Liver (tissue), 9 donors: ENCODE data around the gene PYGB. TPM values are rescaled to one million over a fixed set of nuclear protein-coding genes. Genes with fewer than 3 reads are reported as not detected.

Experiments
- DNase-seq: peaks from one replicate; pipeline ENCODE4 v3.0.0-alpha.2; 2017; ENCODE audit warnings: low spot score
- H3K27ac ChIP-seq, 2 donors: one replicate each; pipeline ENCODE4 v1.7.0; 2013; ENCODE audit warnings: inconsistent platforms in 2 of 2, low read length in 2 of 2, control low read depth in 1 of 2, low read depth in 1 of 2, mild to moderate bottlenecking in 1 of 2
- H3K27me3 ChIP-seq, 4 donors: one replicate each; pipeline versions ENCODE4 v1.6.1 to v1.7.0; 2013; ENCODE audit warnings: low read length in 3 of 4, inconsistent platforms in 1 of 4, mild to moderate bottlenecking in 1 of 4, moderate library complexity in 1 of 4; ENCODE audit not compliant: control insufficient read depth in 4 of 4, insufficient read depth in 4 of 4
- H3K36me3 ChIP-seq, 4 donors: one replicate each; pipeline versions ENCODE4 v1.6.1 to v1.7.0; 2013; ENCODE audit warnings: low read length in 3 of 4, mild to moderate bottlenecking in 3 of 4, low read depth in 1 of 4, moderate library complexity in 1 of 4; ENCODE audit not compliant: control insufficient read depth in 4 of 4, insufficient read depth in 3 of 4
- H3K4me1 ChIP-seq, 4 donors: one replicate each; pipeline versions ENCODE4 v1.6.1 to v1.7.0; 2013; ENCODE audit warnings: low read length in 3 of 4, mild to moderate bottlenecking in 3 of 4, moderate library complexity in 1 of 4; ENCODE audit not compliant: control insufficient read depth in 4 of 4, insufficient read depth in 4 of 4
- H3K4me3 ChIP-seq, 3 donors: one replicate each; pipeline versions ENCODE4 v1.6.1 to v1.7.0; 2013; ENCODE audit warnings: low read length in 3 of 3, control low read depth in 1 of 3, low read depth in 1 of 3, mild to moderate bottlenecking in 1 of 3
- H3K9ac ChIP-seq, 2 donors: one replicate each; pipeline ENCODE4 v1.7.0; 2013; ENCODE audit warnings: low read length in 2 of 2, mild to moderate bottlenecking in 2 of 2, moderate library complexity in 2 of 2, control low read depth in 1 of 2, low read depth in 1 of 2
- H3K9me3 ChIP-seq, 4 donors: one replicate each; pipeline versions ENCODE4 v1.6.1 to v1.7.0; 2013; ENCODE audit warnings: low read length in 3 of 4; ENCODE audit not compliant: control insufficient read depth in 4 of 4
- EGR1 ChIP-seq, 2 donors: IDR thresholded peaks; 2 replicates each; pipeline ENCODE4 v1.6.1; 2016 to 2018; ENCODE audit warnings: antibody characterized with exemption in 2 of 2, low read depth in 2 of 2
- FOXA1 ChIP-seq: IDR thresholded peaks from 2 replicates; pipeline ENCODE4 v1.6.1; 2016; ENCODE audit warnings: antibody characterized with exemption
- FOXA2 ChIP-seq: IDR thresholded peaks from 2 replicates; pipeline ENCODE4 v1.6.1; 2016; ENCODE audit warnings: antibody characterized with exemption
- GABPA ChIP-seq, 2 donors: IDR thresholded peaks in 1 of 2; conservative IDR thresholded peaks in 1 of 2; 2 replicates each; pipeline ENCODE4 v1.6.1; 2016; ENCODE audit warnings: antibody characterized with exemption in 2 of 2, mild to moderate bottlenecking in 1 of 2, moderate library complexity in 1 of 2
- HNF4A ChIP-seq, 2 donors: conservative IDR thresholded peaks; 2 replicates each; pipeline ENCODE4 v1.6.1; 2016; ENCODE audit warnings: antibody characterized with exemption in 2 of 2, mild to moderate bottlenecking in 2 of 2
- HNF4G ChIP-seq: IDR thresholded peaks from 2 replicates; pipeline ENCODE4 v1.6.1; 2016; ENCODE audit warnings: antibody characterized with exemption
- JUND ChIP-seq, 2 donors: IDR thresholded peaks; 2 replicates each; pipeline ENCODE4 v1.6.1; 2016; ENCODE audit warnings: antibody characterized with exemption in 2 of 2
- NR2F2 ChIP-seq: IDR thresholded peaks from 2 replicates; pipeline ENCODE4 v1.6.1; 2016; ENCODE audit warnings: antibody characterized with exemption
- RAD21 ChIP-seq, 2 donors: IDR thresholded peaks; 2 replicates each; pipeline ENCODE4 v1.6.1; 2016; ENCODE audit warnings: antibody characterized with exemption in 2 of 2, mild to moderate bottlenecking in 2 of 2
- RXRA ChIP-seq, 2 donors: IDR thresholded peaks; 2 replicates each; pipeline ENCODE4 v1.6.1; 2017 to 2018; ENCODE audit warnings: antibody characterized with exemption in 2 of 2, mild to moderate bottlenecking in 1 of 2
- SP1 ChIP-seq: IDR thresholded peaks from 2 replicates; pipeline ENCODE4 v1.6.1; 2018; ENCODE audit warnings: antibody characterized with exemption, mild to moderate bottlenecking
- TAF1 ChIP-seq: conservative IDR thresholded peaks from 2 replicates; pipeline ENCODE4 v1.6.1; 2016; ENCODE audit warnings: antibody characterized with exemption, mild to moderate bottlenecking
- YY1 ChIP-seq: IDR thresholded peaks from 2 replicates; pipeline ENCODE4 v1.6.1; 2016; ENCODE audit warnings: antibody characterized with exemption, mild to moderate bottlenecking
- WGBS: extraction: QIAGEN DNeasy Blood & Tissue Kit; methylation state at CpG from one replicate; pipeline ENCODE4 v1.1.7; 2013; 5-methylcytosine and 5-hydroxymethylcytosine counted together
- polyA plus RNA-seq, 2 donors: library from polyadenylated mRNA; stranded (reverse) in 1 of 2; unstranded in 1 of 2; fragments of 200-250 nt in 1 of 2; fragments of >200 nt in 1 of 2; fragmentation: Nextera tagmentation in 1 of 2; extraction: Ambion mirVana in 1 of 2; gene quantifications; one replicate each; pipeline versions ENCODE4 v1.2.1 to v1.2.3, GENCODE V29; 2013 to 2015
- total RNA-seq, 2 donors: library from RNA; depleted of rRNA; stranded (reverse); fragments of >200 nt; gene quantifications; one replicate each; pipeline ENCODE4 v1.2.3, GENCODE V29; 2014
- TF ChIP-seq, protein P1 (sequence below): fragments of 150-350 bp; IDR thresholded peaks from 2 replicates; pipeline ENCODE4 v1.5.1; 2017; ENCODE audit warnings: improper control_type of control experiment, low read depth, low read length; ENCODE audit not compliant: missing input control
- TF ChIP-seq, protein P2 (sequence below): IDR thresholded peaks from 2 replicates; pipeline ENCODE4 v1.6.1; 2016; ENCODE audit warnings: antibody characterized with exemption
- TF ChIP-seq, protein P3 (sequence below): IDR thresholded peaks from 2 replicates; pipeline ENCODE4 v1.6.1; 2016; ENCODE audit warnings: antibody characterized with exemption, mild to moderate bottlenecking
- TF ChIP-seq, protein P4 (sequence below): IDR thresholded peaks from 2 replicates; pipeline ENCODE4 v1.6.1; 2016; ENCODE audit warnings: antibody characterized with exemption
- donor health status: healthy.
- donor health status: healthy.
- donor health status: healthy.
- donor health status: healthy.
- donor health status: healthy.

PYGB gene
- total and polyA plus RNA-seq, 4 donors: 3.6 to 11.7 (median 9.8) TPM

DNA sequence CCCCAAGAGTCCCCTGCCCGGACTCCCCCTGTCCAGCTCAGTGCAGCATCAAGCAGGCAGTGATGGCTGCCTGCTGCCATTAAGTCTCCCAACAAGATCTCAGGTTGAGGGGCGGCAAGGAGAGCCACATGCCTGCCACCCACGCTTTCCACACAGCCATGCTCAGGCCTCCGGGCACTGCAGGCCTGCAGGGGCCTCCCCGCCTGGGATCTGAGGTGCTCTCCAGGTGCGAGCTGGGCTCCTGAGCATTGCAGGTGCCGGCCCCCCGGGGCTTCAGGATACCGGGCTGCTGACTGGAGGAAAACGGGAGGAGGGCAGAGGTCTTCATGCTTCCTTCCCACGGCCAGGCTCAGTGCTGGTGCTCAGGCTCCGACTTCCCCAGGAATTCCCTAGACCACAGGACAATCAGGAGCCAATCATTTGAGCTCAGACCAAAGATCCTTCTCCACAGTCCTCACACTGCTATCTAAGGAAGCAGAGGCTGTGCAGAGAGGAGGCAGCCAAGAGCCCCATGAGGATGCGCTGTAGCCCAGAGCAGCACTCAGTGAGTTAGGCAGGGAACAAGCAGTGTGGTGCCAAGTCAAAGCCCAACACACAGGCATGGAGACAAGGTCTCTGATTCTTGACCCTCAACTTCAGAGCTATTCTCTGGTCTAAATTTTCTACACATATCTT is 52.7 kb downstream of the PYGB start:
- 92% methylated on average over 13 of the region's 13 CpGs for WGBS
- no peak overlapping the region for H3K4me3 ChIP-seq
- TF ChIP-seq RAD21 (IDR thresholded peaks at IDR 0.05): no peak
- TF ChIP-seq HNF4A (conservative IDR thresholded peaks at IDR 0.05): no peak
- no peak for TF ChIP-seq GABPA (IDR thresholded peaks at IDR 0.05 in 1 of 2, conservative IDR thresholded peaks at IDR 0.05 in 1 of 2)
- TF ChIP-seq, protein P1, sequence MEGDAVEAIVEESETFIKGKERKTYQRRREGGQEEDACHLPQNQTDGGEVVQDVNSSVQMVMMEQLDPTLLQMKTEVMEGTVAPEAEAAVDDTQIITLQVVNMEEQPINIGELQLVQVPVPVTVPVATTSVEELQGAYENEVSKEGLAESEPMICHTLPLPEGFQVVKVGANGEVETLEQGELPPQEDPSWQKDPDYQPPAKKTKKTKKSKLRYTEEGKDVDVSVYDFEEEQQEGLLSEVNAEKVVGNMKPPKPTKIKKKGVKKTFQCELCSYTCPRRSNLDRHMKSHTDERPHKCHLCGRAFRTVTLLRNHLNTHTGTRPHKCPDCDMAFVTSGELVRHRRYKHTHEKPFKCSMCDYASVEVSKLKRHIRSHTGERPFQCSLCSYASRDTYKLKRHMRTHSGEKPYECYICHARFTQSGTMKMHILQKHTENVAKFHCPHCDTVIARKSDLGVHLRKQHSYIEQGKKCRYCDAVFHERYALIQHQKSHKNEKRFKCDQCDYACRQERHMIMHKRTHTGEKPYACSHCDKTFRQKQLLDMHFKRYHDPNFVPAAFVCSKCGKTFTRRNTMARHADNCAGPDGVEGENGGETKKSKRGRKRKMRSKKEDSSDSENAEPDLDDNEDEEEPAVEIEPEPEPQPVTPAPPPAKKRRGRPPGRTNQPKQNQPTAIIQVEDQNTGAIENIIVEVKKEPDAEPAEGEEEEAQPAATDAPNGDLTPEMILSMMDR: no peak
- TF ChIP-seq JUND (IDR thresholded peaks at IDR 0.05): no peak
- TF ChIP-seq FOXA2: no peak
- no peak for TF ChIP-seq HNF4G
- TF ChIP-seq, protein P2, sequence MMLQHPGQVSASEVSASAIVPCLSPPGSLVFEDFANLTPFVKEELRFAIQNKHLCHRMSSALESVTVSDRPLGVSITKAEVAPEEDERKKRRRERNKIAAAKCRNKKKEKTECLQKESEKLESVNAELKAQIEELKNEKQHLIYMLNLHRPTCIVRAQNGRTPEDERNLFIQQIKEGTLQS: no peak
- TF ChIP-seq, protein P3, sequence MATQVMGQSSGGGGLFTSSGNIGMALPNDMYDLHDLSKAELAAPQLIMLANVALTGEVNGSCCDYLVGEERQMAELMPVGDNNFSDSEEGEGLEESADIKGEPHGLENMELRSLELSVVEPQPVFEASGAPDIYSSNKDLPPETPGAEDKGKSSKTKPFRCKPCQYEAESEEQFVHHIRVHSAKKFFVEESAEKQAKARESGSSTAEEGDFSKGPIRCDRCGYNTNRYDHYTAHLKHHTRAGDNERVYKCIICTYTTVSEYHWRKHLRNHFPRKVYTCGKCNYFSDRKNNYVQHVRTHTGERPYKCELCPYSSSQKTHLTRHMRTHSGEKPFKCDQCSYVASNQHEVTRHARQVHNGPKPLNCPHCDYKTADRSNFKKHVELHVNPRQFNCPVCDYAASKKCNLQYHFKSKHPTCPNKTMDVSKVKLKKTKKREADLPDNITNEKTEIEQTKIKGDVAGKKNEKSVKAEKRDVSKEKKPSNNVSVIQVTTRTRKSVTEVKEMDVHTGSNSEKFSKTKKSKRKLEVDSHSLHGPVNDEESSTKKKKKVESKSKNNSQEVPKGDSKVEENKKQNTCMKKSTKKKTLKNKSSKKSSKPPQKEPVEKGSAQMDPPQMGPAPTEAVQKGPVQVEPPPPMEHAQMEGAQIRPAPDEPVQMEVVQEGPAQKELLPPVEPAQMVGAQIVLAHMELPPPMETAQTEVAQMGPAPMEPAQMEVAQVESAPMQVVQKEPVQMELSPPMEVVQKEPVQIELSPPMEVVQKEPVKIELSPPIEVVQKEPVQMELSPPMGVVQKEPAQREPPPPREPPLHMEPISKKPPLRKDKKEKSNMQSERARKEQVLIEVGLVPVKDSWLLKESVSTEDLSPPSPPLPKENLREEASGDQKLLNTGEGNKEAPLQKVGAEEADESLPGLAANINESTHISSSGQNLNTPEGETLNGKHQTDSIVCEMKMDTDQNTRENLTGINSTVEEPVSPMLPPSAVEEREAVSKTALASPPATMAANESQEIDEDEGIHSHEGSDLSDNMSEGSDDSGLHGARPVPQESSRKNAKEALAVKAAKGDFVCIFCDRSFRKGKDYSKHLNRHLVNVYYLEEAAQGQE: no peak
- no peak for TF ChIP-seq FOXA1
- TF ChIP-seq TAF1: no peak
- no peak for TF ChIP-seq NR2F2
- TF ChIP-seq, protein P4, sequence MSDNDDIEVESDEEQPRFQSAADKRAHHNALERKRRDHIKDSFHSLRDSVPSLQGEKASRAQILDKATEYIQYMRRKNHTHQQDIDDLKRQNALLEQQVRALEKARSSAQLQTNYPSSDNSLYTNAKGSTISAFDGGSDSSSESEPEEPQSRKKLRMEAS: no peak
- no peak for TF ChIP-seq YY1
- no peaks in the 10 kb centered on the region for H3K27me3 ChIP-seq
- no peak overlapping the region for H3K27ac ChIP-seq
- no peaks in the 10 kb centered on the region for H3K4me1 ChIP-seq
- no peak overlapping the region for H3K9ac ChIP-seq
- peaks cover 0 to 12% (median 5%) of the 10 kb centered on the region in 4 donors for H3K36me3 ChIP-seq
- no peak for DNase-seq
- no peaks in the 10 kb centered on the region for H3K9me3 ChIP-seq

DNA sequence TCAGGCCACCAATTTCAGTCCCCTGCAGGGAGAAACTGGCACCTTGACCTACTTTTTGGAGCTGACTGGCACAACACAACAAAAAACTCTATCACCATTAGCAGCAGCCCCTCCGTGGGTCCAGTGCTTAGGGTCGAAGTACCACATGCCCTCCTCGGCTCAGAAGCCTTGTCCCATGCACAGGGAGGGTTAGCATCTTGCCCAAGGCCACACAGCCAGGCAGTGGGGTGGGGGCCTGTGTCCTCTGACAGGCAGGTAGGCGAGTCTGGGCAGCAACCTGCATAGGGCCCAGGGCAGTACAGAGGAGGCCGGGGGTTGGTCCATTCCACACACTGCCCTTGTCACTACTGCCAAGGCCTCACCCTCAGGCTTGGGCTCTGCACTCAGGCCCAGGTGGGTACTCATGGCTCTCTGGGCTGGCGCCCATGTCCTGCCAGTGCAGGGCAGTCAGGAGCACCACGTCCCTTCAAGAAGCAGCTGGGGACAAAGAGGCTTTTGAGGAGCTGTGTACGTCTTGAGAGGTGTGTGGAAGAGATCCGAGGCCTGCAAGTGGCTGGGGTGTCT is 53.6 kb downstream of the PYGB start:
- Histone ChIP-seq H3K4me1 (no peaks in the 10 kb centered on the region), H3K4me3 (no peak overlapping the region), H3K27ac (no peak overlapping the region), H3K27me3 (no peaks in the 10 kb centered on the region), H3K9me3 (no peaks in the 10 kb centered on the region), H3K36me3 (peaks cover 0 to 12% (median 5%) of the 10 kb centered on the region in 4 donors), H3K9ac (no peak overlapping the region)
- WGBS: 94% methylated on average over 9 of the region's 9 CpGs
- TF ChIP-seq RXRA (IDR thresholded peaks at IDR 0.05): no peak
- TF ChIP-seq, protein P3: no peak
- no peak for TF ChIP-seq RAD21 (IDR thresholded peaks at IDR 0.05)
- TF ChIP-seq, protein P2: no peak
- no peak for TF ChIP-seq FOXA1
- TF ChIP-seq JUND (IDR thresholded peaks at IDR 0.05): no peak
- TF ChIP-seq TAF1: no peak
- no peak for TF ChIP-seq GABPA (IDR thresholded peaks at IDR 0.05 in 1 of 2, conservative IDR thresholded peaks at IDR 0.05 in 1 of 2)
- TF ChIP-seq, protein P1: no peak
- TF ChIP-seq NR2F2: no peak
- no peak for TF ChIP-seq FOXA2
- TF ChIP-seq, protein P4: no peak
- TF ChIP-seq HNF4A (conservative IDR thresholded peaks at IDR 0.05): no peak
- no peak for TF ChIP-seq HNF4G
- no peak for TF ChIP-seq YY1
- no peak for TF ChIP-seq SP1
- no peak for TF ChIP-seq EGR1 (IDR thresholded peaks at IDR 0.05; ENCODE audit: low read depth in 2 of 2)
- DNase-seq: no peak
